GM23338 (cell line): ENCODE data around the gene DGCR8. TPM values are rescaled to one million over a fixed set of nuclear protein-coding genes. Genes with fewer than 3 reads are reported as not detected.

ENCODE experiments used
- ATAC-seq: fragments of 200-7000 bp; cut with Tn5 transposase; 3 replicates; pipeline ENCODE4 v1.9.1; 2020
- DNase-seq: peaks from one replicate; pipeline ENCODE4 v3.0.0-alpha.2; 2015; ENCODE audit warnings: low spot score
- H2AFZ ChIP-seq: fragments of 200-600 bp; sonication (generic); 2 replicates; pipeline ENCODE4 v1.8.0; 2016; ENCODE audit warnings: antibody characterized with exemption, mild to moderate bottlenecking, moderate library complexity
- H3F3A ChIP-seq: fragments of 200-600 bp; sonication (generic); replicated peaks from 2 replicates; pipeline ENCODE4 v1.8.0; 2017; ENCODE audit warnings: antibody characterized with exemption, mixed run types, low read depth
- H3K27ac ChIP-seq: fragments of 200-600 bp; sonication (generic); 2 replicates; pipeline ENCODE4 v1.6.1; 2016; ENCODE audit warnings: low read depth
- H3K27me3 ChIP-seq: fragments of 200-600 bp; sonication (generic); 2 replicates; pipeline ENCODE4 v1.8.0; 2016; ENCODE audit warnings: mild to moderate bottlenecking, mixed run types, moderate library complexity; ENCODE audit not compliant: insufficient read depth
- H3K36me3 ChIP-seq: fragments of 200-600 bp; sonication (generic); 2 replicates; pipeline ENCODE4 v1.8.0; 2016; ENCODE audit warnings: mild to moderate bottlenecking; ENCODE audit not compliant: insufficient read depth
- H3K4me1 ChIP-seq: fragments of 200-600 bp; sonication (generic); 2 replicates; pipeline ENCODE4 v1.8.0; 2016; ENCODE audit warnings: mild to moderate bottlenecking, moderate library complexity; ENCODE audit not compliant: insufficient read depth
- H3K4me2 ChIP-seq: fragments of 200-600 bp; sonication (generic); 2 replicates; pipeline ENCODE4 v1.7.1; 2017; ENCODE audit warnings: mixed run types
- H3K4me3 ChIP-seq: fragments of 200-600 bp; sonication (generic); 2 replicates; pipeline ENCODE4 v1.6.1; 2016; ENCODE audit warnings: mixed run types
- H3K79me2 ChIP-seq: fragments of 200-600 bp; sonication (generic); replicated peaks from 2 replicates; pipeline ENCODE4 v1.8.0; 2017; ENCODE audit warnings: mild to moderate bottlenecking; ENCODE audit not compliant: insufficient read depth
- H3K9me2 ChIP-seq: fragments of 200-600 bp; sonication (generic); 2 replicates; pipeline ENCODE4 v1.8.0; 2017; ENCODE audit not compliant: insufficient read depth
- H4K20me1 ChIP-seq: fragments of 200-600 bp; sonication (generic); replicated peaks from 2 replicates; pipeline ENCODE4 v1.8.0; 2017; ENCODE audit warnings: mild to moderate bottlenecking; ENCODE audit not compliant: insufficient read depth
- H3K27ac Mint-ChIP-seq: 2 replicates; pipeline ENCODE4 v1.8.0; 2020; ENCODE audit warnings: inconsistent platforms, mild to moderate bottlenecking, moderate library complexity, mixed read lengths
- H3K27me3 Mint-ChIP-seq: 3 replicates; pipeline ENCODE4 v1.8.0; 2022; ENCODE audit warnings: low read depth, mild to moderate bottlenecking, moderate library complexity, mixed read lengths, inconsistent platforms; ENCODE audit not compliant: insufficient read depth, poor library complexity
- H3K36me3 Mint-ChIP-seq: 3 replicates; pipeline ENCODE4 v1.8.0; 2021; ENCODE audit warnings: low read depth, mild to moderate bottlenecking, inconsistent platforms, moderate library complexity, mixed read lengths
- H3K4me1 Mint-ChIP-seq: 3 replicates; pipeline ENCODE4 v1.8.0; 2020; ENCODE audit warnings: mild to moderate bottlenecking, inconsistent platforms, mixed read lengths
- H3K4me3 Mint-ChIP-seq: 3 replicates; pipeline ENCODE4 v1.8.0; 2021; ENCODE audit warnings: moderate library complexity, mild to moderate bottlenecking, inconsistent platforms, mixed read lengths
- H3K9me3 Mint-ChIP-seq: 3 replicates; pipeline ENCODE4 v1.8.0; 2020; ENCODE audit warnings: moderate library complexity, mild to moderate bottlenecking, inconsistent platforms, mixed read lengths
- CREB1 ChIP-seq: fragments of 250-450 bp; sonication (Bioruptor Pico); IDR thresholded peaks from 2 replicates; pipeline ENCODE4 v1.5.0; 2020; ENCODE audit warnings: low read depth, mild to moderate bottlenecking, moderate library complexity
- EZH2 ChIP-seq: fragments of 200-600 bp; sonication (generic); IDR thresholded peaks from one replicate; pipeline ENCODE4 v1.8.0; 2017; ENCODE audit warnings: antibody characterized with exemption, mild to moderate bottlenecking, low read depth; ENCODE audit not compliant: unreplicated experiment
- EZH2phosphoT487 ChIP-seq: fragments of 200-600 bp; sonication (generic); IDR thresholded peaks from one replicate; pipeline ENCODE4 v1.8.1; 2018; ENCODE audit warnings: antibody characterized with exemption; ENCODE audit not compliant: unreplicated experiment
- JUNB ChIP-seq: IDR thresholded peaks from one replicate; pipeline ENCODE4 v1.6.1; 2016; ENCODE audit warnings: antibody characterized with exemption; ENCODE audit not compliant: unreplicated experiment
- NANOG ChIP-seq: IDR thresholded peaks from 2 replicates; pipeline ENCODE4 v1.6.1; 2016; ENCODE audit warnings: antibody characterized with exemption, borderline replicate concordance
- POLR2AphosphoS5 ChIP-seq: IDR thresholded peaks from 2 replicates; pipeline ENCODE4 v1.6.1; 2016; ENCODE audit warnings: antibody characterized with exemption, low read depth
- REST ChIP-seq: IDR thresholded peaks from one replicate; pipeline ENCODE4 v1.6.1; 2018; ENCODE audit warnings: antibody characterized with exemption; ENCODE audit not compliant: unreplicated experiment
- STAT1 ChIP-seq: IDR thresholded peaks from one replicate; pipeline ENCODE4 v1.6.1; 2016; ENCODE audit warnings: antibody characterized with exemption; ENCODE audit not compliant: unreplicated experiment
- ZNF114 ChIP-seq: fragments of 250-450 bp; sonication (Bioruptor Pico); IDR thresholded peaks from 2 replicates; pipeline ENCODE4 v1.5.0; 2020; ENCODE audit warnings: mild to moderate bottlenecking, moderate library complexity
- ZNF331 ChIP-seq: fragments of 250-450 bp; sonication (Bioruptor Pico); IDR thresholded peaks from 2 replicates; pipeline ENCODE4 v1.5.0; 2020; ENCODE audit warnings: low read depth, mild to moderate bottlenecking, moderate library complexity
- polyA plus RNA-seq: library from polyadenylated mRNA; unstranded; fragments of >200 nt; fragmentation: Nextera tagmentation; extraction: Ambion mirVana; gene quantifications from 2 replicates; pipeline ENCODE4 v1.2.1, GENCODE V29; 2016
- total RNA-seq: library from RNA; depleted of rRNA; stranded (reverse); fragments of >200 nt; shearing (Covaris generic); gene quantifications from 2 replicates; pipeline ENCODE4 v1.2.3, GENCODE V29; 2014
- TF ChIP-seq, protein P1 (sequence below): IDR thresholded peaks from 2 replicates; pipeline ENCODE4 v1.6.1; 2016; ENCODE audit warnings: antibody characterized with exemption

The DGCR8 gene
- total and polyA plus RNA-seq, 2 experiments from 2014 or later = 12.2 to 48.9 TPM

GRCh38 chr22:20089226-20089976, 9.4 kb downstream of the DGCR8 start (continued):
- TF ChIP-seq POLR2AphosphoS5 = no peak
- no peak for TF ChIP-seq STAT1
- no peak for TF ChIP-seq EZH2phosphoT487

DNA sequence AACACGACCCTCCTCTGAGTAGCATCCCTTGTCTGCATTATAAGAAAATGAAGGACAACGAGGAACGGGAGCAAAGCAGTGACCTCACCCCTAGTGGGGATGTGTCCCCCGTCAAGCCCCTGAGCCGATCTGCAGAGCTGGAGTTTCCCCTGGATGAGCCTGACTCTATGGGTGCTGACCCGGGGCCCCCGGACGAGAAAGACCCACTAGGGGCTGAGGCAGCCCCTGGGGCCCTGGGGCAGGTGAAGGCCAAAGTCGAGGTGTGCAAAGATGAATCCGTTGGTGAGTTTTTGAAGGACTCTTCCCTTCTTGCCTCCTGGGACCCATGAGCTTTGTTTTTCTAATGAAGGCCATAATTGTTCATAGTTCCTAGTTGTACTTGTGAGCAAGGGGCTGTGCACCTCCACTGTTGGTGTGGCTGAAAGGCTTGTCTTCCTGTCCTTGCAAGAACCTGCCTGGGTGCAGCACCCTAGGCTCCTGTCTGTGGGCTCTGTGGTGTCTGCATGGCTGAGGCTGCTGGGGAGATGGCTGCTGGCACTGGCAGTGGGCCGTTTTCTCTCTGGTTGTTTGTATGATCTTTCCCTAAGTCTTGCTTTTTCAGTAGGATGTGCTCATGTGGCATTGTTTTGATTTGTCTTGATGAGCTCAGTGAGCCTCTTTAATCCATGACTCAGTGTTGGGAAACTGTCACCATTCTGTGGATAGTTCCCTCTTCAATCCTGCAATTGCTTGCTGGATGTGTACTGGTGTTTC, 10.1 kb downstream of the DGCR8 start:
- Mint-ChIP-seq H3K27ac (no peak overlapping the region), H3K27me3 (peaks cover 16% of the 10 kb centered on the region), H3K36me3 (peaks cover 100% of the 10 kb centered on the region), H3K4me3 (no peak overlapping the region), H3K9me3 (no peaks in the 10 kb centered on the region), H3K4me1 (peaks cover 3% of the 10 kb centered on the region)
- no peak for ATAC-seq
- DNase-seq = no peak
- TF ChIP-seq JUNB = no peak
- no peak for TF ChIP-seq NANOG
- no peak for TF ChIP-seq ZNF114 (CRISPR knock-in tag)
- no peak for TF ChIP-seq STAT1
- no peak for TF ChIP-seq EZH2phosphoT487
- no peak for TF ChIP-seq REST
- no peak for TF ChIP-seq EZH2
- no peak for TF ChIP-seq POLR2AphosphoS5
- no peak for TF ChIP-seq ZNF331 (CRISPR knock-in tag)
- TF ChIP-seq, protein P1, sequence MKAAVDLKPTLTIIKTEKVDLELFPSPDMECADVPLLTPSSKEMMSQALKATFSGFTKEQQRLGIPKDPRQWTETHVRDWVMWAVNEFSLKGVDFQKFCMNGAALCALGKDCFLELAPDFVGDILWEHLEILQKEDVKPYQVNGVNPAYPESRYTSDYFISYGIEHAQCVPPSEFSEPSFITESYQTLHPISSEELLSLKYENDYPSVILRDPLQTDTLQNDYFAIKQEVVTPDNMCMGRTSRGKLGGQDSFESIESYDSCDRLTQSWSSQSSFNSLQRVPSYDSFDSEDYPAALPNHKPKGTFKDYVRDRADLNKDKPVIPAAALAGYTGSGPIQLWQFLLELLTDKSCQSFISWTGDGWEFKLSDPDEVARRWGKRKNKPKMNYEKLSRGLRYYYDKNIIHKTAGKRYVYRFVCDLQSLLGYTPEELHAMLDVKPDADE = no peak
- no peak for TF ChIP-seq CREB1 (CRISPR knock-in tag)
- no peaks in the 10 kb centered on the region for H3K9me2 ChIP-seq
- H2AFZ ChIP-seq = no peak overlapping the region
- H3F3A ChIP-seq = peaks cover 25% of the 10 kb centered on the region
- peaks cover 3% of the 10 kb centered on the region; the same call in 1 of the 2 replicates for H3K4me1 ChIP-seq
- H3K4me3 ChIP-seq = no peak overlapping the region
- no peak overlapping the region for H3K4me2 ChIP-seq
- H3K27me3 ChIP-seq = no peaks in the 10 kb centered on the region
- peaks cover 46% of the 10 kb centered on the region for H3K36me3 ChIP-seq
- peaks cover 38% of the 10 kb centered on the region for H3K79me2 ChIP-seq
- H3K27ac ChIP-seq = no peak overlapping the region
- peaks cover 39% of the 10 kb centered on the region for H4K20me1 ChIP-seq
